Tibial nerve (tissue), 4 donors: ENCODE data around the gene SORCS2. TPM values are rescaled to one million over a fixed set of nuclear protein-coding genes. Genes with fewer than 3 reads are reported as not detected.

Experiments used
- DNase-seq, 2 donors: peaks; one replicate each; pipeline ENCODE4 v3.0.0-alpha.2; 2019; ENCODE audit warnings: low spot score in 2 of 2
- H3K27ac ChIP-seq, 4 donors: fragments of 200-600 bp; sonication (generic) in 3 of 4; one replicate each; pipeline ENCODE4 v1.5.1; 2017 to 2019; ENCODE audit warnings: mild to moderate bottlenecking in 1 of 4
- H3K27me3 ChIP-seq, 2 donors: fragments of 200-600 bp; sonication (generic) in 1 of 2; one replicate each; pipeline versions ENCODE4 v1.5.1 to v1.6.0; 2017 to 2019
- H3K36me3 ChIP-seq, 3 donors: fragments of 200-600 bp; sonication (generic); one replicate each; pipeline ENCODE4 v1.5.1; 2018 to 2019
- H3K4me1 ChIP-seq, 4 donors: fragments of 200-600 bp; sonication (generic) in 3 of 4; one replicate each; pipeline ENCODE4 v1.5.1; 2017 to 2019
- H3K4me3 ChIP-seq, 4 donors: fragments of 200-600 bp; sonication (generic) in 3 of 4; one replicate each; pipeline ENCODE4 v1.5.1; 2017 to 2019; ENCODE audit warnings: mild to moderate bottlenecking in 1 of 4, moderate library complexity in 1 of 4
- H3K9me3 ChIP-seq, 4 donors: fragments of 200-600 bp; sonication (generic) in 3 of 4; one replicate each; pipeline ENCODE4 v1.5.1; 2017 to 2019
- CTCF ChIP-seq, 5 experiments: fragments of 200-600 bp in 3 of 5; fragments of 450-650 bp in 2 of 5; sonication (generic) in 3 of 5; IDR thresholded peaks; one replicate each; pipeline ENCODE4 v1.5.1; 2016 to 2019; ENCODE audit warnings: antibody characterized with exemption in 5 of 5, mild to moderate bottlenecking in 3 of 5, moderate library complexity in 2 of 5
- EP300 ChIP-seq, 2 donors: sonication (generic); formaldehyde crosslinking; IDR thresholded peaks; one replicate each; pipeline ENCODE4 v1.6.1; 2017; ENCODE audit warnings: antibody characterized with exemption in 2 of 2, mild to moderate bottlenecking in 1 of 2
- POLR2A ChIP-seq, 2 donors: fragments of 450-650 bp; IDR thresholded peaks; one replicate each; pipeline ENCODE4 v1.6.1; 2017; ENCODE audit warnings: antibody characterized with exemption in 2 of 2, mild to moderate bottlenecking in 2 of 2, moderate library complexity in 2 of 2
- WGBS, 2 donors: methylation state at CpG; one replicate each; pipeline ENCODE4 v1.1.5; 2018; 5-methylcytosine and 5-hydroxymethylcytosine counted together
- total RNA-seq, 4 donors: library from RNA; depleted of rRNA; stranded (reverse); fragments of >200 nt; gene quantifications; one replicate each; pipeline ENCODE4 v1.1.0, GENCODE V29; 2016

The SORCS2 gene
- total RNA-seq, 4 donors from 2014 or later: 15.6 to 48.9 (median 38.3) TPM

DNA sequence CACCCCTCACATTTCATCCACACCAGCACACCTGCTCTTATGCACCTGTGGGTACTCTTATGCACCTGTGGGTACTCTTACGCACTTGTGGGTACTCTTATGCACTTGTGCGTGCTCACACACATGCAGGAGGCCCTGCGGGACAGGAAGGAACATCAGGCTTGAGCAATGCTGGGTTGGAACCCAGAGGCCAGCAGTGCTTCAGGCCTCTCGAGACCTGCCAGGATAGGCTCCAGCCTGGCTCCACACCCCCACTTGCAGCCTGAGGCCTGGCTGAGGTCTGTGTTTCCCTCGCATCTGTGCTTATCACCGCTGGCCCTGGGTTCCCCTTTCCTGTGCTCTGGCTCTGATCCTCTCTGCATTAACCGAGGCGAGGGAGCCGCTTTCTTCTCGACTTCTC is 34.7 kb downstream of the SORCS2 start:
- peak in 1 of 2 donors; percentile 28 for DNase-seq
- no peak for TF ChIP-seq EP300 (IDR thresholded peaks at IDR 0.05)
- TF ChIP-seq POLR2A (IDR thresholded peaks at IDR 0.05): no peak
- TF ChIP-seq CTCF (IDR thresholded peaks at IDR 0.05): no peak
- Histone ChIP-seq H3K4me1 (peaks cover 0 to 37% (median 1%) of the 10 kb centered on the region in 4 donors), H3K4me3 (no peak overlapping the region), H3K27me3 (no peaks in the 10 kb centered on the region), H3K36me3 (peaks cover 0 to 6% (median 0%) of the 10 kb centered on the region in 3 donors), H3K9me3 (no peaks in the 10 kb centered on the region), H3K27ac (no peak overlapping the region)
- WGBS, 2 donors: 47 to 56% methylated on average over 7 to 10 of the region's 10 CpGs

DNA sequence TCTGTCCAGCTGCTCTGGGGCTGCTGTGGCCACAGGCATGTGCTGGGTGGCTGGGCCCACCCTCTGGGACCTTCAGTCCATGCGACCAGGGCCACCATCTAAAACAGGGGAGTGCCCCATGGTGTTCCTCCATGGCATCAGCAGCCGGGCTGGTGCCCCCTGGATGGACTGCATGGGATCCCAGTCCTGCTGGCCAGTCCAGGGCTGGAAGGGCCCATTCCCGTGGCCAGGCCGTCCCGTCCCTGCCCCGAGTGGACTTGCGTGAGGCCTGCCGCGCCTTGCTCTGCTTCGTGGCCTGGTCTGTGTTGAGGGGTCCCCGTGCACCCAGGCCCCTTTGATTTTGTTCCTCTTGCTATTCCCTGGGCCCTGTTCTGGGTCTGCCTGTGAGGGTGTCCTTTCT is 36.4 kb downstream of the SORCS2 start:
- Histone ChIP-seq H3K27me3 (no peaks in the 10 kb centered on the region), H3K4me1 (peaks cover 0 to 25% (median 1%) of the 10 kb centered on the region in 4 donors), H3K9me3 (no peaks in the 10 kb centered on the region), H3K36me3 (peaks cover 0 to 6% (median 0%) of the 10 kb centered on the region in 3 donors), H3K4me3 (no peak overlapping the region), H3K27ac (no peak overlapping the region)
- 97 to 98% methylated on average over 9 of the region's 11 CpGs for WGBS, 2 donors
- no peak for DNase-seq
- no peak for TF ChIP-seq CTCF (IDR thresholded peaks at IDR 0.05)
- no peak for TF ChIP-seq EP300 (IDR thresholded peaks at IDR 0.05)
- no peak for TF ChIP-seq POLR2A (IDR thresholded peaks at IDR 0.05)

DNA sequence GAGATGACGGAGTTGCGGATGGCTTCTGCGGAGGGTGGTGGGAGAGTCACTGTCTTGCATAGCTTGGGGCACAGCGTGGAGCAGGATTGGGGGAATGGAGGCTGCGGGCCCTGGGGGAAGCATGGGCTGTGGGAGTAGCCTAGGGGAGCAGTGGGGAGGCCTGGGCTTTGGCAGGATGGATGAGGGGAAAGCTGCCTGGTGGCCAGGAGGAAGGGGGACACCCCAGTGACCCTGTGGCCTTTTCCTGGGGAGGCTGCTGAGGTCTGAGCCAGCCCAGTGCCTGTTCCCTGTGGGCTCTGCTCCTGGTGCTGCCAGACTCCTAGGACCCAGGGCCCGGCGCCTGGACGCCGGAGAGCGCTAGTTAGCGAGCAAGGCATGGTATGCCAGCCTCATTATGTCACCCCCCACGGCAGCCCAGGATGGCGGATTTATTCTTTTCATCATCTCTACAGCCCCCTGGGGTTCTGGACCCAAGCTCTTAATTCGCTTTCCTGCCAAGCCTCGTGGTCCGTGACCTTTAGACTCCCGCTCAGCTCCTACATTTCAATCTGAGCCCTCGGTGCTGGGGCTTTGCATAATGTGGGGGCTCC is 39.8 kb downstream of the SORCS2 start:
- Histone ChIP-seq H3K4me1 (peaks cover 0 to 17% (median 2%) of the 10 kb centered on the region in 4 donors), H3K27me3 (no peaks in the 10 kb centered on the region), H3K36me3 (peaks cover 0 to 6% (median 0%) of the 10 kb centered on the region in 3 donors), H3K4me3 (no peak overlapping the region), H3K27ac (no peak overlapping the region), H3K9me3 (no peaks in the 10 kb centered on the region)
- TF ChIP-seq CTCF (IDR thresholded peaks at IDR 0.05) (no peak), EP300 (IDR thresholded peaks at IDR 0.05) (no peak), POLR2A (IDR thresholded peaks at IDR 0.05) (no peak)
- DNase-seq: no peak
- 76 to 85% methylated on average over 12 to 18 of the region's 18 CpGs for WGBS, 2 donors

DNA sequence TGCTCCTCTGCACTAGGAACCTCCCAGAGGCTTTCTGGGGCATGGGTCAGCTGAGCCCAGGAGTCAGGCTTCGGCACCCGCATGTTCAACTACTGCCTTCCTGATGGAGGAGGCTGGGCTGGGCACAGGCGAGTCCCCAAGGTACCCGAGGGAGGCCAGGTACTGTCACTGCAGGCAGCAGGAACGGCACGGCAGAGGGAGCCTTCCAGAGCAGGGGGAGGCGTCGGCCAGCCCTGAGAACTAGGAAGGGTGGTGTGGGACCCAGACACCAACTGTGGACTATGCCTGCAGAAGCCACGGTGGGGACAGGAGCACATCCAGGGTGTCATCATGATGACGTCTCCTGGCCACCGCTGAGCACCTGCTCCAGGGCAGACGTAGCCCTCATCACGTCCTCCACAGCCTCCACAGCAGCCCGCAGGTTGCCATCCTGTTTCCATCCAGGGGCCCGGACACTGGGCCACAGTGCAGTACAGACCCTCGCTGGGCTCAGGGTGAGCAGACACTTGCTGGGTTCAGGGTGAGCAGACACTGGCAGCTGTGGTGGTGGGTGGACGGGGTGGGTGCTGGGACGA is 40.8 kb downstream of the SORCS2 start:
- TF ChIP-seq EP300 (IDR thresholded peaks at IDR 0.05): no peak
- Histone ChIP-seq H3K9me3 (no peaks in the 10 kb centered on the region), H3K4me1 (peaks cover 0 to 18% (median 2%) of the 10 kb centered on the region in 4 donors), H3K4me3 (no peak overlapping the region), H3K27me3 (no peaks in the 10 kb centered on the region), H3K36me3 (peaks cover 0 to 6% (median 0%) of the 10 kb centered on the region in 3 donors), H3K27ac (no peak overlapping the region)
- WGBS, 2 donors: 87 to 89% methylated on average over 12 to 18 of the region's 18 CpGs
- DNase-seq: no peak

DNA sequence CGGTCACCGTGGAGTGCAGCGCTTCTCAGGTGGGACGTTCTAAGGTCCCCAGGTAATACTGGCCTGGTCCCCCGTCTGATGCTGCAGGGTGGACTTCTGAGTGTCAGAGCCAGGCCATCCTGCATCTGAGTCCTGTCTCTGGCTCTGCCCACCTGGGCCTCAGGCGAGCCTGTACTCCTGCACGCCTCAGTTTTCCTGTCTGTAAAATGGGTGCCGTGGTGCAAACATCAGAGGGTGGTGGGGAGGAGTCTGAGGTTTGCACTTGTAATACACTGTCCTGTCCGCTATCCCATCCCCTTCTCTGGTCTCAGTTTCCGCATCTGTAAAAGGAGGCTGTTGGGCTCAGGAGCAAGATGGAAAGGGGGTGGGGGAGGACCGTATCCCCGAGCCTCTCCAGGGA is 41.3 kb downstream of the SORCS2 start:
- Histone ChIP-seq H3K36me3 (peaks cover 0 to 2% (median 0%) of the 10 kb centered on the region in 3 donors), H3K27ac (no peak overlapping the region), H3K27me3 (no peaks in the 10 kb centered on the region), H3K4me3 (no peak overlapping the region), H3K9me3 (peaks cover 0 to 3% (median 0%) of the 10 kb centered on the region in 4 donors), H3K4me1 (peaks cover 0 to 18% (median 2%) of the 10 kb centered on the region in 4 donors)
- DNase-seq: no peak
- 84 to 91% methylated on average over 12 of the region's 12 CpGs for WGBS, 2 donors
- TF ChIP-seq POLR2A (IDR thresholded peaks at IDR 0.05) (no peak), EP300 (IDR thresholded peaks at IDR 0.05) (no peak), CTCF (IDR thresholded peaks at IDR 0.05) (no peak)
